Measurements from ENCODE around the gene DDIT4. TPM values are rescaled to one million over a fixed set of nuclear protein-coding genes. Genes with fewer than 3 reads are reported as not detected.

The DDIT4 gene
- total RNA-seq, 1 donor from 2014 or later = 280 TPM

- Histone ChIP-seq H3K36me3 (ENCODE audit: control insufficient read depth, insufficient read depth, low read length) (no peaks in the 10 kb centered on the region), H3K27me3 (ENCODE audit: control insufficient read depth, insufficient read depth, low read length) (no peaks in the 10 kb centered on the region), H3K4me3 (ENCODE audit: low read depth, low read length) (no peak overlapping the region)
- no peak for TF ChIP-seq CTCF (IDR thresholded peaks at IDR 0.05; ENCODE audit: insufficient read depth, low read length, poor library complexity, severe bottlenecking)
- no peak for DNase-seq (ENCODE audit: low read depth)
Observed at GRCh38 chr10:72322030-72322279, 48.2 kb downstream of the DDIT4 start.

GRCh38 chr10:72322280-72323058 is 48.7 kb downstream of the DDIT4 start:
- Histone ChIP-seq H3K4me3 (ENCODE audit: low read depth, low read length) (no peak overlapping the region), H3K27me3 (ENCODE audit: control insufficient read depth, insufficient read depth, low read length) (no peaks in the 10 kb centered on the region), H3K36me3 (ENCODE audit: control insufficient read depth, insufficient read depth, low read length) (no peaks in the 10 kb centered on the region)
- no peak for TF ChIP-seq CTCF (IDR thresholded peaks at IDR 0.05; ENCODE audit: insufficient read depth, low read length, poor library complexity, severe bottlenecking)
- DNase-seq (ENCODE audit: low read depth) = no peak

- H3K27me3 ChIP-seq (ENCODE audit: control insufficient read depth, insufficient read depth, low read length) = no peaks in the 10 kb centered on the region
- no peak for TF ChIP-seq CTCF (IDR thresholded peaks at IDR 0.05; ENCODE audit: insufficient read depth, low read length, poor library complexity, severe bottlenecking)
Observed at GRCh38 chr10:72323108-72323749, 49.5 kb downstream of the DDIT4 start.

GRCh38 chr10:72323771-72324191 is 50.1 kb downstream of the DDIT4 start:
- Histone ChIP-seq H3K4me3 (ENCODE audit: low read depth, low read length) (no peak overlapping the region), H3K36me3 (ENCODE audit: control insufficient read depth, insufficient read depth, low read length) (no peaks in the 10 kb centered on the region), H3K27me3 (ENCODE audit: control insufficient read depth, insufficient read depth, low read length) (no peaks in the 10 kb centered on the region)
- no peak for DNase-seq (ENCODE audit: low read depth)
- TF ChIP-seq CTCF (IDR thresholded peaks at IDR 0.05; ENCODE audit: insufficient read depth, low read length, poor library complexity, severe bottlenecking) = no peak

More at GRCh38 chr10:72323108-72323749, 49.5 kb downstream of the DDIT4 start:
- Histone ChIP-seq H3K36me3 (ENCODE audit: control insufficient read depth, insufficient read depth, low read length) (no peaks in the 10 kb centered on the region), H3K4me3 (ENCODE audit: low read depth, low read length) (no peak overlapping the region)
- no peak for DNase-seq (ENCODE audit: low read depth)

Other genes starting within 250 kb of the DDIT4 start
- gene SPOCK2, start 185.4 kb upstream of the DDIT4 start, total RNA-seq = 48.8 and 53.2 TPM in 2 replicates
- 105 and 136 TPM in 2 replicates for gene ANAPC16, start 57.9 kb upstream of the DDIT4 start, total RNA-seq
- 30.7 and 38.6 TPM in 2 replicates for gene ASCC1, start 57.6 kb upstream of the DDIT4 start, total RNA-seq
- 34.4 and 37.9 TPM in 2 replicates for gene DNAJB12, start 81.0 kb downstream of the DDIT4 start, total RNA-seq